BE2C (cell line): ENCODE results near the gene PKP2.
"Not testable (repeated sequence)": the region's sequence is repeated elsewhere in the genome, so short reads cannot be mapped to it uniquely, and the experiment has no call there.

ENCODE experiments used
- DNase-seq: peaks from one replicate; pipeline ENCODE4 v3.0.0-alpha.2; 2020
- H3K27me3 ChIP-seq: fragments of 250-450 bp; sonication (Bioruptor Pico); 2 replicates; pipeline ENCODE4 v1.5.1; 2020; ENCODE audit warnings: mild to moderate bottlenecking
- H3K36me3 ChIP-seq: fragments of 250-450 bp; sonication (Bioruptor Pico); 2 replicates; pipeline ENCODE4 v1.5.1; 2020; ENCODE audit warnings: mild to moderate bottlenecking
- H3K4me1 ChIP-seq: fragments of 250-450 bp; sonication (Bioruptor Pico); 2 replicates; pipeline ENCODE4 v1.5.1; 2020
- H3K4me3 ChIP-seq: 2 replicates; pipeline ENCODE4 v1.5.1; 2011; ENCODE audit warnings: low read depth, low read length
- H3K9me3 ChIP-seq: fragments of 250-450 bp; sonication (Bioruptor Pico); 2 replicates; pipeline ENCODE4 v1.5.1; 2020
- TF ChIP-seq, protein P1 (sequence below): IDR thresholded peaks from 2 replicates; pipeline ENCODE4 v1.5.1; 2012; ENCODE audit warnings: mild to moderate bottlenecking, low read depth, low read length

PKP2 gene

DNA sequence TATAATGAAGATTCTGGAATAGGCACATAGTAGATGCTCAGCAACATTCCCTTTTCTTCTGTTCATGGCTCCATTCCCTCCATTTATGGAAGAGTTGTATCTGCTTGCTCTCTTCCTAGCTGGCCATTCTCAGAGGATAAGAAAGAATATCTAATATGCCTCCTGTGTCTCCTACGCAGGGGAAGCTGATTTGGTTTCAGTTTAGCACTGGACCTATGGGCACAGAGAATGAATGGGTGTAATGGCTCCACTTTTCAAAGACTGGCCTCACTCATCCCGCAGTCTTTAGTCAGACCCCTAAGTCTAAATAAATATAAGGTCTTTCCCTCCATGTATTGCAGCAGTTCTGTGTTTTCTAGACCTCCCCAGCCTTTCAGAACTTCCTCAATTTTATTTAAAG lies 2.0 kb downstream of the PKP2 start:
- Histone ChIP-seq H3K9me3 (no peaks in the 10 kb centered on the region), H3K4me1 (no peaks in the 10 kb centered on the region), H3K27me3 (peaks cover 10% of the 10 kb centered on the region), H3K36me3 (no peaks in the 10 kb centered on the region), H3K4me3 (no peak overlapping the region)
- TF ChIP-seq, protein P1, sequence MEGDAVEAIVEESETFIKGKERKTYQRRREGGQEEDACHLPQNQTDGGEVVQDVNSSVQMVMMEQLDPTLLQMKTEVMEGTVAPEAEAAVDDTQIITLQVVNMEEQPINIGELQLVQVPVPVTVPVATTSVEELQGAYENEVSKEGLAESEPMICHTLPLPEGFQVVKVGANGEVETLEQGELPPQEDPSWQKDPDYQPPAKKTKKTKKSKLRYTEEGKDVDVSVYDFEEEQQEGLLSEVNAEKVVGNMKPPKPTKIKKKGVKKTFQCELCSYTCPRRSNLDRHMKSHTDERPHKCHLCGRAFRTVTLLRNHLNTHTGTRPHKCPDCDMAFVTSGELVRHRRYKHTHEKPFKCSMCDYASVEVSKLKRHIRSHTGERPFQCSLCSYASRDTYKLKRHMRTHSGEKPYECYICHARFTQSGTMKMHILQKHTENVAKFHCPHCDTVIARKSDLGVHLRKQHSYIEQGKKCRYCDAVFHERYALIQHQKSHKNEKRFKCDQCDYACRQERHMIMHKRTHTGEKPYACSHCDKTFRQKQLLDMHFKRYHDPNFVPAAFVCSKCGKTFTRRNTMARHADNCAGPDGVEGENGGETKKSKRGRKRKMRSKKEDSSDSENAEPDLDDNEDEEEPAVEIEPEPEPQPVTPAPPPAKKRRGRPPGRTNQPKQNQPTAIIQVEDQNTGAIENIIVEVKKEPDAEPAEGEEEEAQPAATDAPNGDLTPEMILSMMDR = no peak
- no peak for DNase-seq

DNA sequence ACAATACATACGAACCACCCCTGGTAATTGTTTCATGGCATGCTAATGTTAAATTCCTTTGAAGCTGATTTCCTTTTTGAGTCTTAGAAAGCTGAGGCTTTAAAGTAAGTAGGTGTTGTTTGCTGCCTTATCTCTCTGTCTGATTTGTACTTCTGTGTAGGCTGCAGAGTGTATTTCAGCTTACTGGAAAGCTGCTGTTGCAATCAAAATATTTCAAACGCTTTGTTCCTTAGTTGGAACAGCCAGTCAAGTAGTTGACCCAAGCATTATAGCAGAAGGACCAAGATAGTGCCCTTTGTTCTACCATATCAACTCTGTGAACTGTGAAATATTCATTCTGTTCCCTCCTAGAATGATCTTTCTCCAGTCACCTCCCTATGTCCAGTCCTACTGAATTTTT lies 3.1 kb downstream of the PKP2 start:
- Histone ChIP-seq H3K4me3 (no peak overlapping the region), H3K9me3 (no peaks in the 10 kb centered on the region), H3K36me3 (no peaks in the 10 kb centered on the region), H3K4me1 (no peaks in the 10 kb centered on the region), H3K27me3 (peaks cover 10% of the 10 kb centered on the region)
- TF ChIP-seq, protein P1 = no peak
- no peak for DNase-seq

DNA sequence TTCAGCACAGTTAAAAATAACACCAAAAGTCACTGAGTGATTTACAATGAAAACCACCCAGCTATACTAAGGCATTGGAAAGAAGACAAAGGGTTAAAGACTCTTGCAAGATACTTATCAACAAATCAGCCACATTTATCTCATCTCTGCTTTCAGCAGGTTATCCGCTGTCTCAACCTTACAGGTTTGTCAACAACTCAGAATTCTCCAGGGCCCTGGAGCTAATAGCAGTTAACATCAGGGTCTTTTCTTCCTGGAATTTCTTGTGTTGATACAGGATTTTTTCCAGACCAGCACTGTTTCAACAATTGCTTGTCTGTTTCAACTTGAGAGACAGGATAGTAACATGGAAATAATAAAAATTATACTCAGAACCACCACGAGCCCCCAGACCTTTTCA lies 3.5 kb downstream of the PKP2 start:
- DNase-seq = no peak
- Histone ChIP-seq H3K36me3 (no peaks in the 10 kb centered on the region), H3K4me3 (no peak overlapping the region), H3K4me1 (no peaks in the 10 kb centered on the region), H3K9me3 (no peaks in the 10 kb centered on the region), H3K27me3 (peaks cover 10% of the 10 kb centered on the region)
- TF ChIP-seq, protein P1 = no peak

DNA sequence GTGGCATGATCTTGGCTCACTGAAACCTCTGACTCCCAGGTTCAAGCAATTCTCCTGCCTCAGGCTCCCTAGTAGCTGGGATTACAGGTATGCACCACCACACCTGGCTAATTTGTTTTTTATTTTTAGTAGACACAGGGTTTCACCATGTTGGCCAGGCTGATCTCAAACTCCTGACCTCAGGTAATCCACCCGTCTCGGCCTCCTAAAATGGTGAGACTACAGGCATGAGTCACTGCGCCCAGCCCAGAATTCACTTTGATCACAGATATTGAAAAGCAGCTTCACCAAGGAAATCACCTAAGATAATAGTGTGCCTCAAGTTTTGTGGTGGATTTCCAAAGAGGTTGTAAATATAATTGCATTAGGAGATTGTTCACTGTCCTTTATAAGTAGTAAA lies 4.2 kb downstream of the PKP2 start:
- H3K4me1 ChIP-seq, DNase-seq, H3K4me3 ChIP-seq, H3K36me3 ChIP-seq, H3K27me3 ChIP-seq, H3K9me3 ChIP-seq: not testable (repeated sequence)

DNA sequence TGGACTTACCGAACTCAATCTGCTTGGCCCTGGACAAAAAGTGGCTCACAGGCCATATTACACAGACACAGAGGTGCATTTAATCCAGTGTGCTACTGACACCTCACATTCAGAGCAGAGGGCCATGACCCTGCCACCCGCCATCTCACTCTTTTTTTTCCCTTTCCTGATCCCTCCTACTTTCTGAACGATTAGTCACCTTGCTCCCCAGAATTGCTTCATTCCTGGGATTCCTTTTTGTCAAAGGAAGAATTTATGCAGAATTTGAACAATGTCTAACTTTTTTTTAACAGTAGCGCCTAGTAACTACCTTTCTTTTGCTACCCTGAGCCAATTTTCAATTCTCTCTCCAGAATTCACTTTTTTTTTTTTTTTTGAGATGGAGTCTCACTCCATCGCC lies 4.6 kb downstream of the PKP2 start:
- H3K27me3 ChIP-seq = peaks cover 10% of the 10 kb centered on the region
- TF ChIP-seq, protein P1 = no peak
- H3K4me3 ChIP-seq = no peak overlapping the region
- H3K9me3 ChIP-seq = no peaks in the 10 kb centered on the region
- no peaks in the 10 kb centered on the region for H3K4me1 ChIP-seq
- no peaks in the 10 kb centered on the region for H3K36me3 ChIP-seq
- no peak for DNase-seq

DNA sequence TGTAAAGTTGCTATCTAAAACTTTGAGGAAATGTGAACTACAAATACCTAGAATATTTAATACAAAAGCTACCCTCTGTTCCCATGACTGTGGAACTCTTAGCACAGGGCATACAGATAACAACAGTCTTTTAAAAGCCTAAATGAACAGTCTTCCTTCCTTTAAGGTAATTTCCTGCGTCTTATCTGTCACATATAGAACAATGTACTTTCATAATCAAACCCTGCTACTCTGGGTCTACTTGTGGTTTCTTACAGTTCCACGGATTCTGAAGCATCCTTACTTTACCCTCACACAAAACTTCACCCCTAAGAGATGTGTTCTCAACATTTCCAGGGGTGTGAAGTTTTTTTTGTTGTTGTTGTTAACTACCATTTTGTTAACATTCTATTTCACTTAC lies 5.1 kb downstream of the PKP2 start:
- no peak overlapping the region for H3K4me3 ChIP-seq
- H3K9me3 ChIP-seq = no peaks in the 10 kb centered on the region
- H3K4me1 ChIP-seq = no peaks in the 10 kb centered on the region
- TF ChIP-seq, protein P1 = no peak
- no peak for DNase-seq
- H3K27me3 ChIP-seq = peaks cover 10% of the 10 kb centered on the region
- no peaks in the 10 kb centered on the region for H3K36me3 ChIP-seq
